HG02852 (cell line): Measurements from ENCODE around the gene TMEM192.
"Not testable (repeated sequence)": the region's sequence is repeated elsewhere in the genome, so short reads cannot be mapped to it uniquely, and the experiment has no call there.

Source experiments
- ATAC-seq: cut with Tn5 transposase; IDR thresholded peaks from one replicate; pipeline ENCODE4 v1.9.1; 2021; ENCODE audit warnings: mild to moderate bottlenecking, moderate library complexity; ENCODE audit not compliant: unreplicated experiment

Gene TMEM192

GRCh38 chr4:165112368-165113121 lies at the start of gene TMEM192:
Gene TMEM192 (minus strand): TSS chr4:165112860. CDS start chr4:165112773, 87 bp downstream.
- peak; percentile 93 for ATAC-seq

DNA sequence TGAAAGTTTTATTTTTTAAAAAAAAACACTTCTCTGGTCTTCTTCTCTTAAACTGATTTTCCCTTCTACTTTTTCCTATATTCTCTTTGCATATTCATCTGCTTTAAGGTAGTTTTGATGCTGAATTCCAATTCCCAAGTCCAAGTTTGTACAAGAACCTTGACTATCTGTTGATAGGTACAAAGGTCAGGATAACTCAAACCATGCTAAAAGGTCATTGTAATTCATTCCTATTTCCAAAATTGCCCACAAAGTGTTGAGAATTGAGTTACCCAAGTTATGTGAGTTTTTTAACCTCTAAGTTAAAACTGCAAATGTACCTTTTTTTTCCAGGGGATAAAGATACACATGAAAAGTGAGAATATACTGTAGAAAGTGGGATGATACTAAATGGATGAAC lies 46.1 kb upstream of the TMEM192 start:
- no peak for ATAC-seq

- ATAC-seq: no peak
These were observed 44.2 kb upstream of the TMEM192 start for GRCh38 chr4:165156906-165157305.

- no peak for ATAC-seq
These were observed 41.8 kb upstream of the TMEM192 start for GRCh38 chr4:165154482-165154881.

- no peak for ATAC-seq
These were observed 39.9 kb upstream of the TMEM192 start for GRCh38 chr4:165152527-165152926.

DNA sequence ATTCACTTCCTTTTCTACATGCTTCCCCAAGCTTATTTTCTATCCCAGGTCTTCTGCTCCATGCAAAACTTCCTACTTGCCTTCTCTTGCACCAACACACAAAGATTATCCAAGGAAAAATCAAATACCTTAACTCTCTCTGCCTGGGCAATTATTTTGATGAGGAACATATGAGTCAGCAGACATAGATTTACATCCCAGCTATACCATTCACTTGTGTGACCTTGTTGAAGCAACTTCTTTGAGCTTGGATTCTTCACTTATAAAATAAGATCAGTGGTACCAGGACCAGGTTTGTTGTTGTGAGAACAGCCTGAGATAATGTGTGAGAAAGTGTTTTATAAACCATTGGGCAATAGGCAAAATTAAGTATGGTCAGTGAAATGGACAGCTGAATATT lies 39.1 kb upstream of the TMEM192 start:
- ATAC-seq: no peak

GRCh38 chr4:165150545-165150944 lies 37.9 kb upstream of the TMEM192 start:
- no peak for ATAC-seq

- no peak for ATAC-seq
These were observed 26.2 kb upstream of the TMEM192 start for GRCh38 chr4:165138843-165139242.

GRCh38 chr4:165137205-165137604 lies 24.5 kb upstream of the TMEM192 start:
- ATAC-seq: no peak

- no peak for ATAC-seq
These were observed 23.9 kb upstream of the TMEM192 start for GRCh38 chr4:165136529-165136928.

DNA sequence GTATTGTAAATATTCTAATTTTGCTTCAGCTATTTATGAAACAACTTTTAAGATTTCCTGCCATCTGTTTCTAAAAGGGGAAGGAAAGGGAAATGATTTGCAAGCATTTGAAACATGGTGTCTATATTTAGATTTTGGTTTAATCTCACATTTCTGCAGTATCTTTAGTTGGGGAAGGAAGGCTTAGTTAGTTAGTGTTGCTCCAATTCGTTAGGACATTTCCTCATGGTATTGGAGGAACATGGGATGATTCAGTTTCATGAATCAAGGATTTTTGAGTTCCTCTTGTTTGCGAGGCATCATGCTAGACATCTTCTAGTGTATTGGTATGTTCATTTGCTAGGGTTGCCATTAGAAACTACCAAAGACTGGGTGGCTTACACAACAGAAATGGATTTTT lies 20.5 kb upstream of the TMEM192 start:
- ATAC-seq: no peak

DNA sequence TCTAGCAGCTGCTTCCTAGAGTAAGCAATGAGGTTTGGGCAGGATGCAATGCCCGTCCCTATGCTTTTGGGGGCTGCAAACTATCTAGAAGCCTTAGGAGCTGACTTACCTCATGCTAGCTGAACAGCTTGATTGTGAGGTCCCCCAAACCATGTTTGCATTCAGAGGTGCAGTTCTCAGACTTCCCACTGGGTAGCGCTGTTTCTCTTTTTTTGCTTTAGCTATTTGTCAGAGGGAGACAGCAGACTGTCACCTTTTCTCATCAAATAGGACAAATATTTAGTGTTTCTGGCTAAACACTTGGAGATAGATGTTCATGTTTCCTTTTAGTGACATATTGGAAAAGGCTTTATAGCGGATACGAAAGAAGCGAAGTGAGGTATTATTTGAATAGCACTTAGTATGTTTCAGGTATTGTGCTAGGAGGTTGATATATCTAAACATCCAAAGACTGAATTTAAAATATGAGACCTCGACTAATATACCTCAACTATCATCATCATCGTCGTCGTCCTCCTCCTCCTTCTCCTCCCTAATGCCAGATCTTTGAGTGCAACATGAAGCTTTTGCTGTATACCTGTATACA lies 18.7 kb upstream of the TMEM192 start:
- peak; percentile 76 for ATAC-seq

- no peak for ATAC-seq
These were observed 17.3 kb upstream of the TMEM192 start for GRCh38 chr4:165129924-165130323.

DNA sequence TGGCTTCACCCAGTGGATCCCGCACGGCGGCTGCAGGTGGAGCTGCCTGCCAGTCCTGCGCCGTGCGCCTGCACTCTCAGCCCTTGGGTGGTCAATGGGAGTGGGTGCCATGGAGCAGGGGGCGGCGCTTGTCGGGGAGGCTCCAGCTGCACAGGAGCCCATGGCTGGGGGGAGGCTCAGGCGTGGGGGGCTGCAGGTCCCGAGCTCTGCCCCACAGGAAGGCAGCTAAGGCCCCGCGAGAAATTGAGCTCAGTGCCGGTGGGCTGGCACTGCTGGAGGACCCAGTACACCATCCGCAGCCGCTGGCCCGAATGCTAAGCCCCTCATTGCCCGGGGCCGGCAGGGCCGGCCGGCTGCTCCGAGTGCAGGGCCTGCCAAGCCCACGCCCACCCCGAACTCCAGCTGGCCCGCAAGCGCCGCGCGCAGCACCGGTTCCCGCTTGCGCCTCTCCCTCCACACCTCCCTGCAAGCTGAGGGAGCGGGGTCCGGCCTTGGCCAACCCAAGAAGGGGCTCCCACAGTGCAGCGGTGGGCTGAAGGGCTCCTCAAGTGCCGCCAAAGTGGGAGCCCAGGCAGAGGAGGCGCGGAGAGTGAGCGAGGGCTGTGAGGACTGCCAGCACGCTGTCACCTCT lies 13.3 kb upstream of the TMEM192 start:
- ATAC-seq: not testable (repeated sequence)

- no peak for ATAC-seq
These were observed 11.8 kb upstream of the TMEM192 start for GRCh38 chr4:165124488-165124887.

GRCh38 chr4:165118256-165118909 lies 5.7 kb upstream of the TMEM192 start:
- ATAC-seq: peak; percentile 88

GRCh38 chr4:165115301-165115700 lies 2.6 kb upstream of the TMEM192 start:
- no peak for ATAC-seq

- no peak for ATAC-seq
These were observed 723 bp downstream of the TMEM192 start for GRCh38 chr4:165111906-165112367.

DNA sequence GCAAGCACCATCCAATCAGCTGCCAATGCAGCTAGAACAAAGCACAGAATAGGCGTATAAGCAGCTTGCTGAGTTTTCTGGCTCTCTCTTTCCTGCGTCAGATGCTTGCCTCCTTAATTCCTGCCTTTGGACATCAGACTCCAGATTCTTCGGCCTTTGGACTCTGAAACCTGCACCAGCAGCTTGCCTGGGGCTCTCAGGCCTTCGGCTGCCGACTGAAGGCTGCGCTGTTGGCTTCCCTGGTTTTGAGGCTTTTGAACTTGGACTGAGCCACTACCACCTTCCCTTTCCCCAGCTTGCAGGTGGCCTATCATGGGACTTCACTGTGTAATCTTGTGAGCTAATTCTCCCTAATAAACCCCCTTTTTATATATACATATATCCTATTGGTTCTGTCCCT lies 6.1 kb downstream of the TMEM192 start:
- no peak for ATAC-seq

DNA sequence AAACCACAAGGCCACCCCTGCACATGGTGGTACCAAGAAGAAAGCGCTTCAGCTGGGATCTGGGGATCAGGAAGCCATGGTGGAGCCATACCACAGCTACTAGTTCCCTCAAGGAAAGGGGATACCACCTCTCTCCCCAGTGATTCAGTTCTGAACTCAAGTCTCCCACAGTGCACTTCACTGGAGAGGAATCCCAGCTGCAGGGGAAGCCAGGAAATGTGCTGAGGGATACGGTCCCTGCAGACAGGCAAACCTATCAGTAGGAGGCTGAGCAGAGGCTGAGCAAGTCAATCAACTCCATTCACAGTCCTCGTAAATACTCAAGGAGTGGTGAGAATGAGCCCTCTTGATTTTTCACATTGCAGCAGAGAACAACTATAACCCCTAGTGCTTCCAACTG lies 11.0 kb downstream of the TMEM192 start:
- ATAC-seq: no peak

DNA sequence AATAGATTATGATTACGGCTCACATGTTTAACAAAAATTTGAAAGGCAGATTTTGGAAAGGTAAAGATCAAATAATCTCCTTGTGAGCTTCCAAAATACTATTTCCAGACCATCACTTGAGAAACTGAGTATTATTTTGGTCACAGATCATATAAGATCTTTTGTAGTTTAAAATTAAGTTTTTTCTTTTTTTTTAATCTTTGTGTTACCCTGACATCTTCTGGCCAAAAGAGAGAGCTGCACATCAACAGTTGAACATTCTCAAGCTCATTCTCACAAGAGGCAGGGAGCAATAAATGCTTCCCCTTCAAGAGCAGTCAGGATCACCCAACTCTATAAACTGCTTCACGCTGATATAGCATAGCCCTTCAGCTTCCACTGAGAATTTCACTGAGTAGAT lies 15.9 kb downstream of the TMEM192 start:
- no peak for ATAC-seq

DNA sequence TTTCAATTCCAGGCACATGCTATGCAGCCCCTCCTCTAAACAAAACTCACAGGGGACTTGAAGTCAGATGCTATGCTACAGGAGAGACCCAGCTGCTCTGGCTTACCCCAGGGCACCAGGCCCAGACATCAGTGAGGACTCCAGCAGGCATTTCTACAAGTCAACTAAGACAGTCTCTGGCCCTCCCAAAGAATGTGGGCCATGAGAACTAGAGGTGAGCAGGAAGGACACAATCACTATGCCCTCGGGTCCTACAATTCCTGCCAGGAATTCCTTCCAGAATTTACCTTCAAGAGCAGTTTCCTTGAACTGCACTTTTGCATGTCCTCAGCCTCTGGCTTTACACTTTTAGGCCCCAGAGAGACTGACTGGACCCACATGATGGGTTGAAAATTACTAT lies 17.4 kb downstream of the TMEM192 start:
- no peak for ATAC-seq
